GM19023 (cell line): ENCODE results near the gene BPTF.
"Not testable (repeated sequence)": the region's sequence is repeated elsewhere in the genome, so short reads cannot be mapped to it uniquely, and the experiment has no call there.

Source experiments
- ATAC-seq: cut with Tn5 transposase; IDR thresholded peaks from one replicate; pipeline ENCODE4 v1.9.1; 2021; ENCODE audit warnings: mild to moderate bottlenecking, moderate library complexity; ENCODE audit not compliant: unreplicated experiment

BPTF gene

GRCh38 chr17:67824735-67825626 lies at the start of gene BPTF:
BPTF (plus strand) TSS chr17:67825503; CDS start chr17:67825725, 222 bp downstream.
- peak; percentile 87 for ATAC-seq

GRCh38 chr17:67779098-67779672 lies 46.1 kb upstream of the BPTF start:
- no peak for ATAC-seq

- ATAC-seq: no peak
These were observed 40.8 kb upstream of the BPTF start for GRCh38 chr17:67784364-67785121.

GRCh38 chr17:67785122-67785477 lies 40.2 kb upstream of the BPTF start:
- ATAC-seq: no peak

- ATAC-seq: no peak
These were observed 39.8 kb upstream of the BPTF start for GRCh38 chr17:67785504-67785903.

- ATAC-seq: peak; percentile 86
These were observed 24.8 kb upstream of the BPTF start for GRCh38 chr17:67800495-67800928.

- no peak for ATAC-seq
These were observed 23.6 kb upstream of the BPTF start for GRCh38 chr17:67801626-67802175.

GRCh38 chr17:67810464-67810863 lies 14.8 kb upstream of the BPTF start:
- no peak for ATAC-seq

- ATAC-seq: not testable (repeated sequence)
These were observed 12.9 kb upstream of the BPTF start for GRCh38 chr17:67812380-67812779.

- ATAC-seq: no peak
These were observed 11.5 kb upstream of the BPTF start for GRCh38 chr17:67813803-67814180.

GRCh38 chr17:67818110-67819002 lies 6.9 kb upstream of the BPTF start:
- peak; percentile 53 for ATAC-seq

GRCh38 chr17:67819722-67820121 lies 5.6 kb upstream of the BPTF start:
- ATAC-seq: no peak

- no peak for ATAC-seq
These were observed 3.4 kb upstream of the BPTF start for GRCh38 chr17:67821871-67822367.

- peak; percentile 45 for ATAC-seq
These were observed 611 bp downstream of the BPTF start for GRCh38 chr17:67825627-67826601.

GRCh38 chr17:67829331-67829730 lies 4.0 kb downstream of the BPTF start:
- ATAC-seq: no peak

- ATAC-seq: no peak
These were observed 5.1 kb downstream of the BPTF start for GRCh38 chr17:67830440-67830839.

GRCh38 chr17:67831268-67831667 lies 6.0 kb downstream of the BPTF start:
- no peak for ATAC-seq

GRCh38 chr17:67833134-67833533 lies 7.8 kb downstream of the BPTF start:
- ATAC-seq: no peak
